Activated B cell treated with CpG ODN at 0.5 μM for 24 hours (primary cell): ENCODE data around the gene TPD52L1. TPM values are rescaled to one million over a fixed set of nuclear protein-coding genes. Genes with fewer than 3 reads are reported as not detected.

Experiments used
- ATAC-seq: fragments of 200-7000 bp; cut with Tn5 transposase; one replicate; pipeline ENCODE4 v1.10.0; 2021; ENCODE audit warnings: low read depth, mild to moderate bottlenecking, moderate library complexity
- CTCF ChIA-PET: fragments of 350-600 bp; sonication (Branson Sonifier 250); formaldehyde crosslinking; loops from one replicate; lab custom pipeline; 2021; ENCODE audit warnings: antibody characterized with exemption; lab: Charles Lee
- POLR2A ChIA-PET: fragments of 350-600 bp; sonication (Branson Sonifier 250); formaldehyde crosslinking; loops from one replicate; lab custom pipeline; 2021; ENCODE audit warnings: antibody characterized with exemption; lab: Charles Lee
- DNase-seq: peaks from one replicate; pipeline ENCODE4 v3.0.0; 2022
- H3K27ac Mint-ChIP-seq: one replicate; pipeline ENCODE4 v1.8.0; 2020; ENCODE audit warnings: mixed read lengths
- H3K27me3 Mint-ChIP-seq: one replicate; pipeline ENCODE4 v1.8.0; 2021; ENCODE audit warnings: mixed read lengths
- H3K36me3 Mint-ChIP-seq: one replicate; pipeline ENCODE4 v1.8.0; 2021; ENCODE audit warnings: low read depth, mixed read lengths
- H3K4me1 Mint-ChIP-seq: one replicate; pipeline ENCODE4 v1.8.0; 2021; ENCODE audit warnings: mixed read lengths
- H3K4me3 Mint-ChIP-seq: one replicate; pipeline ENCODE4 v1.8.0; 2020; ENCODE audit warnings: mild to moderate bottlenecking, mixed read lengths
- H3K9me3 Mint-ChIP-seq: one replicate; pipeline ENCODE4 v1.8.0; 2020; ENCODE audit warnings: mixed read lengths
- intact Hi-C: fragments of 100-400 bp; cut with micrococcal nuclease; formaldehyde crosslinking; loops from one replicate; pipeline ENCODE4 v1.15.1; 2024
- total RNA-seq: library from RNA; stranded (reverse); gene quantifications from 2 replicates; pipeline ENCODE4 v1.2.3, GENCODE V29; 2022
- TF ChIP-seq, protein P1 (sequence below): fragments of 200-600 bp; IDR thresholded peaks from one replicate; pipeline ENCODE4 v1.8.0; 2022; ENCODE audit warnings: antibody characterized with exemption, mild to moderate bottlenecking

TPD52L1 gene
- total RNA-seq, 1 donor from 2014 or later: not detected

DNA sequence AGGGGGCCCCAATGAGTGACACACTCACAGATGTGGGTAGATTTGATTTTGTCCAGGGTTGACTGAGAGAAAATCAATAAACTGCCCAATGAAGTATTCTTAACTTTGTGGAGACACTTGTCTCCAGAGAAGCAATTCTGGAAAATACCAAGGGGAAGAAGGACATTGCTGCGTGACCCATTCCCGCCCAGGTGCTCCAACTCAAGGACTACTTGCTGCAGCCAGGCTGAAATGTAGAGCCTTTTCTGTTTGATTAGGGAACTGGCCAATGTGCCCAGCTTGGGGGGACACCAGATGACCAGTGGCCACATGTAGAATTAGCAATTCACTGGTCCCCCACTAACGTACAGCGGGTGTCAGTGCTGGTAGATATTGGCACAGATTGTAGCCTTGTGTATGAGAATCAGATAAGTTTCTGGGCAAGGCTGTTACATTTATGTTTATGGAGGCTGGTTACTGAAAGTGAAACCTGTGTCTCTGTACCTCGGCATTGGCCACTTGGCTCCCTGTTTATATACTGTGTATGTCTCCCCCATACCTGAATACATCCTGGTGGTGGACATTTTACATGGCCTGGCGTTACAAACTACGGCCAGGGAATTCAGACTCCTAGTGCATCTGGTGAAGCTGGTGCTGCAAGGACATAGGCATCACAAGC is 115.9 kb downstream of the TPD52L1 start:
- ChIA-PET POLR2A (no interaction called here), CTCF (no interaction called here)
- Mint-ChIP-seq H3K27ac (no peak overlapping the region), H3K4me1 (no peaks in the 10 kb centered on the region), H3K36me3 (peaks cover 33% of the 10 kb centered on the region), H3K27me3 (no peaks in the 10 kb centered on the region), H3K9me3 (no peaks in the 10 kb centered on the region), H3K4me3 (no peak overlapping the region)
- intact Hi-C loops: no loop called here
- TF ChIP-seq, protein P1, sequence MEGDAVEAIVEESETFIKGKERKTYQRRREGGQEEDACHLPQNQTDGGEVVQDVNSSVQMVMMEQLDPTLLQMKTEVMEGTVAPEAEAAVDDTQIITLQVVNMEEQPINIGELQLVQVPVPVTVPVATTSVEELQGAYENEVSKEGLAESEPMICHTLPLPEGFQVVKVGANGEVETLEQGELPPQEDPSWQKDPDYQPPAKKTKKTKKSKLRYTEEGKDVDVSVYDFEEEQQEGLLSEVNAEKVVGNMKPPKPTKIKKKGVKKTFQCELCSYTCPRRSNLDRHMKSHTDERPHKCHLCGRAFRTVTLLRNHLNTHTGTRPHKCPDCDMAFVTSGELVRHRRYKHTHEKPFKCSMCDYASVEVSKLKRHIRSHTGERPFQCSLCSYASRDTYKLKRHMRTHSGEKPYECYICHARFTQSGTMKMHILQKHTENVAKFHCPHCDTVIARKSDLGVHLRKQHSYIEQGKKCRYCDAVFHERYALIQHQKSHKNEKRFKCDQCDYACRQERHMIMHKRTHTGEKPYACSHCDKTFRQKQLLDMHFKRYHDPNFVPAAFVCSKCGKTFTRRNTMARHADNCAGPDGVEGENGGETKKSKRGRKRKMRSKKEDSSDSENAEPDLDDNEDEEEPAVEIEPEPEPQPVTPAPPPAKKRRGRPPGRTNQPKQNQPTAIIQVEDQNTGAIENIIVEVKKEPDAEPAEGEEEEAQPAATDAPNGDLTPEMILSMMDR: no peak
- no peak for ATAC-seq
- no peak for DNase-seq

GRCh38 chr6:125270380-125270779 is 116.8 kb downstream of the TPD52L1 start:
- peaks cover 41% of the 10 kb centered on the region for H3K36me3 Mint-ChIP-seq
- H3K9me3 Mint-ChIP-seq: no peaks in the 10 kb centered on the region
- TF ChIP-seq, protein P1: no peak
- H3K4me3 Mint-ChIP-seq: no peak overlapping the region
- no peaks in the 10 kb centered on the region for H3K27me3 Mint-ChIP-seq
- ATAC-seq (no peak), DNase-seq (no peak)
- no peaks in the 10 kb centered on the region for H3K4me1 Mint-ChIP-seq
- ChIA-PET CTCF (no interaction called here), POLR2A (no interaction called here)
- intact Hi-C loops: no loop called here
- no peak overlapping the region for H3K27ac Mint-ChIP-seq

DNA sequence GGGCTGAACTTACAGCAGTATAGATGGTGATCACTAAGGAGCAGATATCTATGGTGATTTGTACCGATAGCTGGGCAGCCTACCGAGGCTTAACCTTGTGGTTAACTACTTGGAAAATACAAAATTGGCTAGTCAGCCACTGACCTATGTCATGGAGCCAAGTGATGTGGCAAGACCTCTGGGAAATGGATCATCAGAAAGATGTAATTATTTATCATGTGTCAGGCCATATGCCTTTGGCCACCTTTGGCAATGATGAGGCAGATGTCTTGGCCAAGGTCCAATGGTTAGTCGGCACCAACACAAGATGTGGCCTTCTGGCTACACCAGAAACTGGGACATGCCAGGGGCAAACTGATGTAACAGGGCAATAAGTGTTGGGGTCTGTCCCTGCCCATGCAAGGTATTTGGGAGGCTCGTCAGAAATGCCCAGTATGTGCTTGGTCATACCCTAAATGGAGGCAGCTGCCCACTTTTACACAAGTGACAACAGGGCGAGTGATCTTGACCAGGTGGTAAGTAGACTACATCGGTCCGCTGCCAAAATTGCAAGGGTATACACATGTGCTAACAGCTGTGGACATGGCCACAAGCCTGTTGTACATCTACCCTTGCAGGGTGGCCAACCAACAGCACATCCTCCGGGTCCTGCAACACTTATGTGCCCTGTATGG is 118.0 kb downstream of the TPD52L1 start:
- no peaks in the 10 kb centered on the region for H3K9me3 Mint-ChIP-seq
- no peaks in the 10 kb centered on the region for H3K4me1 Mint-ChIP-seq
- DNase-seq (no peak), ATAC-seq (no peak)
- H3K27me3 Mint-ChIP-seq: no peaks in the 10 kb centered on the region
- POLR2A ChIA-PET: no interaction called here
- H3K36me3 Mint-ChIP-seq: peaks cover 52% of the 10 kb centered on the region
- TF ChIP-seq, protein P1: no peak
- intact Hi-C loops: no loop called here
- H3K4me3 Mint-ChIP-seq: no peak overlapping the region
- H3K27ac Mint-ChIP-seq: no peak overlapping the region
- CTCF ChIA-PET: no interaction called here

GRCh38 chr6:125273251-125273650 is 119.7 kb downstream of the TPD52L1 start:
- Mint-ChIP-seq H3K27me3 (no peaks in the 10 kb centered on the region), H3K4me1 (no peaks in the 10 kb centered on the region), H3K36me3 (peaks cover 64% of the 10 kb centered on the region), H3K9me3 (no peaks in the 10 kb centered on the region), H3K27ac (no peak overlapping the region), H3K4me3 (no peak overlapping the region)
- ChIA-PET CTCF (no interaction called here), POLR2A (no interaction called here)
- ATAC-seq (no peak), DNase-seq (no peak)
- TF ChIP-seq, protein P1: no peak
- intact Hi-C loops: no loop called here

DNA sequence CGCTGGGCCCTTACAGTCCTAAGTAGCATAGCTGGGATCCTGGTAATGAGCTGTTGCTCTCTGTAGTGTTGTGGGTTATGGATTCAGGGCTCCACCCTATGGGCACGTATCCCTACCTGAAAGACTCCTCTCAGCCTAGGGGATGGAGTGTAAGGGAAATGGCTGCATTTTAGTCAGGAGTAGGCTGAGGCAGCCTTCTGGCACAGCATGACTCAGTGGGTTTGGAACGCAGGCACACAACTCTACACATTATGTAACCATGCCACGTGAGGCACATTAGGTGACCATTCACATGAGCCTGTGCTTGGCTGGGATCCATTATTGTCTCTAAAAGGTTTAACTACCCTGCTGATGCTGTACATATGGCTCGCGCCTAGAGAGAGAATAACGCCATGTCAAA is 120.4 kb downstream of the TPD52L1 start:
- no peak for ATAC-seq
- DNase-seq: no peak
- Mint-ChIP-seq H3K27me3 (no peaks in the 10 kb centered on the region), H3K36me3 (peaks cover 70% of the 10 kb centered on the region), H3K27ac (no peak overlapping the region), H3K9me3 (no peaks in the 10 kb centered on the region), H3K4me1 (no peaks in the 10 kb centered on the region), H3K4me3 (no peak overlapping the region)
- ChIA-PET CTCF (no interaction called here), POLR2A (interaction anchor here (0.6 kb wide), 1 partner anchor 18 kb away, joined by 3 read pairs; no protein-coding TSS in a partner anchor)
- intact Hi-C loops: no loop called here
- TF ChIP-seq, protein P1: no peak
